B cell (primary cell): ENCODE measurements around the gene C1orf185. TPM values are rescaled to one million over a fixed set of nuclear protein-coding genes. Genes with fewer than 3 reads are reported as not detected.

Experiments used
- ATAC-seq: fragments of 200-7000 bp; cut with Tn5 transposase; one replicate; pipeline ENCODE4 v1.10.0; 2021; ENCODE audit warnings: low read depth, mild to moderate bottlenecking, moderate number of reproducible peaks, moderate library complexity
- CTCF ChIA-PET: fragments of 350-600 bp; sonication (Branson Sonifier 250); formaldehyde crosslinking; loops from one replicate; lab custom pipeline; 2021; ENCODE audit warnings: antibody characterized with exemption, inconsistent platforms; lab: Charles Lee
- POLR2A ChIA-PET: fragments of 350-600 bp; sonication (Branson Sonifier 250); formaldehyde crosslinking; loops from one replicate; lab custom pipeline; 2021; ENCODE audit warnings: antibody characterized with exemption; lab: Charles Lee
- DNase-seq: peaks from one replicate; pipeline ENCODE4 v3.0.0; 2013
- H2AFZ ChIP-seq: 2 replicates; pipeline ENCODE4 v1.6.1; 2012; ENCODE audit warnings: mild to moderate bottlenecking, low read depth, low read length; ENCODE audit not compliant: insufficient read depth, poor library complexity, severe bottlenecking
- H3K27ac ChIP-seq, 2 donors: 1 replicate in 1 of 2; 2 replicates in 1 of 2; pipeline ENCODE4 v1.5.1; 2012 to 2013; ENCODE audit warnings: low read length in 2 of 2, mild to moderate bottlenecking in 2 of 2, moderate library complexity in 1 of 2
- H3K27me3 ChIP-seq, 4 experiments: fragments of 200-600 bp in 1 of 4; sonication (generic) in 1 of 4; replicated peaks in 1 of 4; 1 replicate in 2 of 4; 2 replicates in 2 of 4; pipeline versions ENCODE4 v1.6.1 to v1.7.0; 2013 to 2016; ENCODE audit warnings: low read length in 3 of 4, mild to moderate bottlenecking in 2 of 4, mixed read lengths in 1 of 4, moderate library complexity in 1 of 4; ENCODE audit not compliant: insufficient read depth in 4 of 4, control insufficient read depth in 3 of 4; ENCODE audit errors: control extremely low read depth in 1 of 4
- H3K36me3 ChIP-seq, 2 experiments: replicated peaks in 1 of 2; 1 replicate in 1 of 2; 2 replicates in 1 of 2; pipeline versions ENCODE4 v1.6.1 to v1.7.1; 2013; ENCODE audit warnings: low read length in 1 of 2; ENCODE audit not compliant: insufficient read depth in 2 of 2, control insufficient read depth in 1 of 2; ENCODE audit errors: control extremely low read depth in 1 of 2, extremely low read depth in 1 of 2
- H3K4me1 ChIP-seq, 2 donors: fragments of 200-600 bp in 1 of 2; sonication (generic) in 1 of 2; 1 replicate in 1 of 2; 2 replicates in 1 of 2; pipeline versions ENCODE4 v1.5.1 to v1.6.1; 2013 to 2017; ENCODE audit warnings: low read length in 2 of 2; ENCODE audit not compliant: control insufficient read depth in 2 of 2, insufficient read depth in 2 of 2
- H3K4me2 ChIP-seq: replicated peaks from 2 replicates; pipeline ENCODE3; 2012; ENCODE audit warnings: mild to moderate bottlenecking, low read depth, low read length; ENCODE audit not compliant: poor library complexity, severe bottlenecking
- H3K4me3 ChIP-seq, 5 experiments: fragments of 200-600 bp in 1 of 5; sonication (generic) in 1 of 5; 1 replicate in 3 of 5; 2 replicates in 2 of 5; pipeline versions ENCODE4 v1.5.1 to v1.7.0; 2011 to 2016; ENCODE audit warnings: low read length in 4 of 5, mild to moderate bottlenecking in 4 of 5, low read depth in 2 of 5, control low read depth in 1 of 5, moderate library complexity in 1 of 5; ENCODE audit not compliant: insufficient read depth in 1 of 5; ENCODE audit errors: control extremely low read depth in 1 of 5, extremely low read depth in 1 of 5
- H3K79me2 ChIP-seq: fragments of 200-600 bp; sonication (generic); one replicate; pipeline ENCODE4 v1.6.0; 2016; ENCODE audit warnings: low read length; ENCODE audit not compliant: control insufficient read depth, insufficient read depth
- H3K9ac ChIP-seq: fragments of 200-600 bp; sonication (generic); 2 replicates; pipeline ENCODE4 v1.6.1; 2017; ENCODE audit warnings: mild to moderate bottlenecking, low read length, moderate library complexity
- H3K9me3 ChIP-seq, 3 donors: one replicate each; pipeline versions ENCODE4 v1.6.1 to v1.7.1; 2013; ENCODE audit warnings: low read length in 2 of 3; ENCODE audit not compliant: control insufficient read depth in 2 of 3, insufficient read depth in 1 of 3; ENCODE audit errors: control extremely low read depth in 1 of 3
- H4K20me1 ChIP-seq: 2 replicates; pipeline ENCODE4 v1.6.0; 2012; ENCODE audit warnings: mild to moderate bottlenecking, low read length; ENCODE audit not compliant: insufficient read depth, control insufficient read depth, poor library complexity, severe bottlenecking
- H3K27ac Mint-ChIP-seq: one replicate; pipeline ENCODE4 v1.8.0; 2021; ENCODE audit warnings: mixed read lengths
- H3K27me3 Mint-ChIP-seq: one replicate; pipeline ENCODE4 v1.8.0; 2021; ENCODE audit warnings: mixed read lengths
- H3K4me1 Mint-ChIP-seq: one replicate; pipeline ENCODE4 v1.8.0; 2021; ENCODE audit warnings: mixed read lengths
- H3K4me3 Mint-ChIP-seq: one replicate; pipeline ENCODE4 v1.8.0; 2021; ENCODE audit warnings: mixed read lengths
- H3K9me3 Mint-ChIP-seq: one replicate; pipeline ENCODE4 v1.8.0; 2022; ENCODE audit warnings: mixed read lengths; ENCODE audit not compliant: insufficient read depth
- EZH2 ChIP-seq: IDR thresholded peaks from 2 replicates; pipeline ENCODE4 v1.6.1; 2012; ENCODE audit warnings: borderline replicate concordance, low read depth, mild to moderate bottlenecking, moderate library complexity, low read length; ENCODE audit not compliant: insufficient read depth, poor library complexity, severe bottlenecking
- WGBS: methylation state at CpG from one replicate; pipeline ENCODE4 v1.1.5; 2013; ENCODE audit warnings: missing lambda C conversion rate; ENCODE audit not compliant: insufficient coverage; 5-methylcytosine and 5-hydroxymethylcytosine counted together
- intact Hi-C: fragments of 100-400 bp; cut with micrococcal nuclease; formaldehyde crosslinking; loops from one replicate; pipeline ENCODE4 v1.10.0; 2022
- polyA plus RNA-seq: library from polyadenylated mRNA; depleted of rRNA; stranded (reverse); fragments of >200 nt; gene quantifications from 2 replicates; pipeline ENCODE4 v1.2.3, GENCODE V29; 2012
- total RNA-seq, 2 donors: library from RNA; stranded (reverse); fragments of 120-200 nt in 1 of 2; gene quantifications; 1 replicate in 1 of 2; 2 replicates in 1 of 2; pipeline versions ENCODE4 v1.2.3 to v1.2.4, GENCODE V29; 2013 to 2022
- TF ChIP-seq, protein P1 (sequence below): fragments of 200-600 bp; IDR thresholded peaks from one replicate; pipeline ENCODE4 v1.8.0; 2022; ENCODE audit warnings: antibody characterized with exemption, mild to moderate bottlenecking

Gene C1orf185
- total and polyA plus RNA-seq, 2 donors (not counting 1 experiment from before 2014, with no cell fraction given) = not detected

DNA sequence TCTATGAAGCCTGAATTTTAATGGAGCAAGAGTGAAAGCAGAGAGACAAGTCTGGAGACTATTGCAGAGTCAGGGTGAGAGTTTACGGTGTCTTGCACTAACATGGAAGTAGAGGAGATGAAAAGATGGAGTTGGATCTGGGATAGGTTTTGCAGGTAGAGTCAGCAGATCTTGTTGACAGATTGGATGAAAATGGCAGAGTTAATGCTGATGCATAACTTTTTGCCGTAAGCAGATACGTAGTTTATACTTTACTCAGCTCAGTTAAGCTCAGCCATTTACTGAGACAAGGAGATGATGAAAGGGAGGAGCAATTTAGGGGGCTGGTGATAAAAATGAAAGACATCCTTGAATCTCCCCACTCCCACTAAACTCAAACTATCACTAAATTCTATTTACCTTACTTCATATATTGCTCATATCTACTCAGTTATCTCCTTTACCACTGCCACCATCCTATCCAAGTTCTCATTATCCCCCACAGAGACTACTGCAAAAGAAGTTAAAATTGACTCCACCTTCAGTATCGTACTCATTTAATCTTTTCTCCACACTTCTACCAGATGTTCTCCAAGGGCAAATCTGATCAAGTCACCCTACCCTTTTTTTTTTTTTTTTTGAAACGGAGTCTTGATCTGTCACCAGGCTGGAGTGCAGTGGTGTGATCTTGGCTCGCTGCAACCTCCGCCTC lies 13.8 kb downstream of the C1orf185 start:
- 100% methylated on average over 2 of the region's 7 CpGs for WGBS
- DNase-seq (no peak), ATAC-seq (no peak)
- POLR2A ChIA-PET = no interaction called here
- Histone ChIP-seq H3K4me3 (no peak overlapping the region), H3K27ac (no peak overlapping the region), H4K20me1 (no peaks in the 10 kb centered on the region), H3K36me3 (no peaks in the 10 kb centered on the region), H3K4me1 (no peaks in the 10 kb centered on the region), H3K79me2 (no peaks in the 10 kb centered on the region), H3K27me3 (peaks cover 0 to 14% (median 0%) of the 10 kb centered on the region in 4 experiments), H3K9ac (no peak overlapping the region), H3K4me2 (no peak overlapping the region), H2AFZ (no peak overlapping the region), H3K9me3 (no peaks in the 10 kb centered on the region)
- no peaks in the 10 kb centered on the region for H3K4me1 Mint-ChIP-seq
- intact Hi-C loops = no loop called here
- no peak overlapping the region for H3K27ac Mint-ChIP-seq
- TF ChIP-seq EZH2 = no peak
- H3K4me3 Mint-ChIP-seq = no peak overlapping the region
- H3K27me3 Mint-ChIP-seq = peaks cover 28% of the 10 kb centered on the region
- H3K9me3 Mint-ChIP-seq = no peaks in the 10 kb centered on the region
- CTCF ChIA-PET = no interaction called here

DNA sequence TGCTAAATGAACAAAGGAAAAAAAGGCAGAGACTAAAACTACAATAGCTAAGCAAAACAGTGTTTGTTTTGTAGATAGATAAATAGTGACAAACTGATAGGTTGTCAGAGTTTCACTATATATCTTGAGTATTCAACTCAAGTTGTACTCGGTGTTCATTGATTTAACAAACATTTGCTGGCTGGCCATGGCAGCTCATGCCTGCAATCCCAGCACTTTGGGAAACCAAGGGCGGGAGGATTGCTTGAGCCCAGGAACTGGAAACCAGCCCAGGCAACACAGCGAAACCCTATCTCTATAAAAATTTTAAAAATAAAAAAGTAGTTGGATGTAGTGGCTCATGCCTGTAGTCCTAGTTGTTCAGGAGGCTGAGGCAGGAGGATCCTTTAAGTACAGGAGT lies 17.3 kb downstream of the C1orf185 start:
- Histone ChIP-seq H4K20me1 (no peaks in the 10 kb centered on the region), H3K36me3 (no peaks in the 10 kb centered on the region), H2AFZ (no peak overlapping the region), H3K9ac (no peak overlapping the region), H3K4me3 (no peak overlapping the region), H3K79me2 (no peaks in the 10 kb centered on the region), H3K27ac (no peak overlapping the region), H3K4me2 (no peak overlapping the region), H3K4me1 (no peaks in the 10 kb centered on the region), H3K27me3 (peaks cover 0 to 14% (median 3%) of the 10 kb centered on the region in 4 experiments), H3K9me3 (no peaks in the 10 kb centered on the region)
- Mint-ChIP-seq H3K9me3 (no peaks in the 10 kb centered on the region), H3K27ac (no peak overlapping the region), H3K27me3 (peaks cover 22% of the 10 kb centered on the region), H3K4me3 (no peak overlapping the region), H3K4me1 (no peaks in the 10 kb centered on the region)
- no peak for ATAC-seq
- no peak for DNase-seq
- CTCF ChIA-PET = no interaction called here
- no CpG with 5 or more reads among the region's 3 CpGs for WGBS
- TF ChIP-seq EZH2 = no peak
- TF ChIP-seq, protein P1, sequence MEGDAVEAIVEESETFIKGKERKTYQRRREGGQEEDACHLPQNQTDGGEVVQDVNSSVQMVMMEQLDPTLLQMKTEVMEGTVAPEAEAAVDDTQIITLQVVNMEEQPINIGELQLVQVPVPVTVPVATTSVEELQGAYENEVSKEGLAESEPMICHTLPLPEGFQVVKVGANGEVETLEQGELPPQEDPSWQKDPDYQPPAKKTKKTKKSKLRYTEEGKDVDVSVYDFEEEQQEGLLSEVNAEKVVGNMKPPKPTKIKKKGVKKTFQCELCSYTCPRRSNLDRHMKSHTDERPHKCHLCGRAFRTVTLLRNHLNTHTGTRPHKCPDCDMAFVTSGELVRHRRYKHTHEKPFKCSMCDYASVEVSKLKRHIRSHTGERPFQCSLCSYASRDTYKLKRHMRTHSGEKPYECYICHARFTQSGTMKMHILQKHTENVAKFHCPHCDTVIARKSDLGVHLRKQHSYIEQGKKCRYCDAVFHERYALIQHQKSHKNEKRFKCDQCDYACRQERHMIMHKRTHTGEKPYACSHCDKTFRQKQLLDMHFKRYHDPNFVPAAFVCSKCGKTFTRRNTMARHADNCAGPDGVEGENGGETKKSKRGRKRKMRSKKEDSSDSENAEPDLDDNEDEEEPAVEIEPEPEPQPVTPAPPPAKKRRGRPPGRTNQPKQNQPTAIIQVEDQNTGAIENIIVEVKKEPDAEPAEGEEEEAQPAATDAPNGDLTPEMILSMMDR = no peak
- POLR2A ChIA-PET = no interaction called here
- intact Hi-C loops = no loop called here
